Lower leg skin (tissue), 4 donors: ENCODE measurements around the gene ZNF429. TPM values are rescaled to one million over a fixed set of nuclear protein-coding genes. Genes with fewer than 3 reads are reported as not detected.
"Not testable (repeated sequence)": the region's sequence is repeated elsewhere in the genome, so short reads cannot be mapped to it uniquely, and the experiment has no call there.

Source experiments
- DNase-seq, 2 donors: peaks; one replicate each; pipeline ENCODE4 v3.0.0-alpha.2; 2019; ENCODE audit warnings: low spot score in 2 of 2
- H3K4me3 ChIP-seq: fragments of 200-600 bp; sonication (generic); 2 replicates; pipeline ENCODE4 v1.5.1; 2017; ENCODE audit warnings: mild to moderate bottlenecking, low read depth; ENCODE audit not compliant: poor library complexity, severe bottlenecking
- CTCF ChIP-seq, 3 donors: fragments of 450-650 bp; IDR thresholded peaks; one replicate each; pipeline ENCODE4 v1.5.1; 2016; ENCODE audit warnings: antibody characterized with exemption in 3 of 3, mild to moderate bottlenecking in 3 of 3, moderate library complexity in 2 of 3
- POLR2A ChIP-seq, 2 donors: fragments of 450-650 bp; IDR thresholded peaks; one replicate each; pipeline ENCODE4 v1.6.1; 2016 to 2017; ENCODE audit warnings: antibody characterized with exemption in 2 of 2, mild to moderate bottlenecking in 1 of 2, moderate library complexity in 1 of 2
- WGBS, 2 donors: methylation state at CpG; one replicate each; pipeline ENCODE4 v1.1.5; 2018; 5-methylcytosine and 5-hydroxymethylcytosine counted together
- intact Hi-C: fragments of 100-400 bp; cut with DNase I; formaldehyde crosslinking; loops from one replicate; pipeline ENCODE4 v1.15.0; 2023; ENCODE audit warnings: low total_unique reads
- total RNA-seq, 4 donors: library from RNA; depleted of rRNA; stranded (reverse); fragments of >200 nt; gene quantifications; one replicate each; pipeline ENCODE4 v1.1.0, GENCODE V29; 2016

ZNF429 gene
- total RNA-seq, 4 donors from 2014 or later, result 5.0 to 14.9 (median 11.8) TPM

GRCh38 chr19:21496876-21497275 is 8.5 kb upstream of the ZNF429 start:
- no peak for TF ChIP-seq POLR2A (IDR thresholded peaks at IDR 0.05)
- no peak for TF ChIP-seq CTCF (IDR thresholded peaks at IDR 0.05)
- H3K4me3 ChIP-seq, result no peak overlapping the region
- intact Hi-C loops, result no loop called here
- no peak for DNase-seq
- WGBS, 2 donors, result 84 to 88% methylated on average over 4 of the region's 4 CpGs

GRCh38 chr19:21498651-21499050 is 6.8 kb upstream of the ZNF429 start:
- intact Hi-C loops, result no loop called here
- TF ChIP-seq CTCF (IDR thresholded peaks at IDR 0.05) (no peak), POLR2A (IDR thresholded peaks at IDR 0.05) (no peak)
- no peak overlapping the region for H3K4me3 ChIP-seq
- 99 to 100% methylated on average over 2 of the region's 2 CpGs for WGBS, 2 donors
- no peak for DNase-seq

- WGBS, 2 donors, result 74 to 91% methylated on average over 5 of the region's 5 CpGs
- TF ChIP-seq CTCF (IDR thresholded peaks at IDR 0.05) (no peak), POLR2A (IDR thresholded peaks at IDR 0.05) (no peak)
- DNase-seq, result no peak
- no peak overlapping the region for H3K4me3 ChIP-seq
- intact Hi-C loops, result no loop called here
Observed at GRCh38 chr19:21508198-21508597, 2.8 kb downstream of the ZNF429 start.

- intact Hi-C loops, DNase-seq, H3K4me3 ChIP-seq: not testable (repeated sequence)
- 93 to 100% methylated on average over 1 to 25 of the region's 25 CpGs for WGBS, 2 donors
Observed at GRCh38 chr19:21511058-21511457, 5.7 kb downstream of the ZNF429 start.

- H3K4me3 ChIP-seq, intact Hi-C loops, DNase-seq: not testable (repeated sequence)
- WGBS, 2 donors, result 94 to 96% methylated on average over 7 of the region's 7 CpGs
Observed at GRCh38 chr19:21512609-21513008, 7.2 kb downstream of the ZNF429 start.

- TF ChIP-seq POLR2A (IDR thresholded peaks at IDR 0.05) (no peak), CTCF (IDR thresholded peaks at IDR 0.05) (no peak)
- no peak for DNase-seq
- 49 to 80% methylated on average over 2 of the region's 2 CpGs for WGBS, 2 donors
Observed at GRCh38 chr19:21513651-21514050, 8.2 kb downstream of the ZNF429 start.

GRCh38 chr19:21519488-21519887 is 14.1 kb downstream of the ZNF429 start:
- WGBS, 2 donors, result 98 to 100% methylated on average over 2 of the region's 2 CpGs
- no peak for DNase-seq

More at GRCh38 chr19:21513651-21514050, 8.2 kb downstream of the ZNF429 start:
- no peak overlapping the region for H3K4me3 ChIP-seq
- intact Hi-C loops, result no loop called here

More at GRCh38 chr19:21519488-21519887, 14.1 kb downstream of the ZNF429 start:
- H3K4me3 ChIP-seq, result no peak overlapping the region
- intact Hi-C loops, result no loop called here
- TF ChIP-seq CTCF (IDR thresholded peaks at IDR 0.05) (no peak), POLR2A (IDR thresholded peaks at IDR 0.05) (no peak)
